ENCODE measurements around the gene TUBA4A. TPM values are rescaled to one million over a fixed set of nuclear protein-coding genes. Genes with fewer than 3 reads are reported as not detected.

TUBA4A gene
- total and polyA plus RNA-seq, 2 of the 4 experiments (the other 2 are of a cell fraction) = 21.9 to 35.6 TPM

DNA sequence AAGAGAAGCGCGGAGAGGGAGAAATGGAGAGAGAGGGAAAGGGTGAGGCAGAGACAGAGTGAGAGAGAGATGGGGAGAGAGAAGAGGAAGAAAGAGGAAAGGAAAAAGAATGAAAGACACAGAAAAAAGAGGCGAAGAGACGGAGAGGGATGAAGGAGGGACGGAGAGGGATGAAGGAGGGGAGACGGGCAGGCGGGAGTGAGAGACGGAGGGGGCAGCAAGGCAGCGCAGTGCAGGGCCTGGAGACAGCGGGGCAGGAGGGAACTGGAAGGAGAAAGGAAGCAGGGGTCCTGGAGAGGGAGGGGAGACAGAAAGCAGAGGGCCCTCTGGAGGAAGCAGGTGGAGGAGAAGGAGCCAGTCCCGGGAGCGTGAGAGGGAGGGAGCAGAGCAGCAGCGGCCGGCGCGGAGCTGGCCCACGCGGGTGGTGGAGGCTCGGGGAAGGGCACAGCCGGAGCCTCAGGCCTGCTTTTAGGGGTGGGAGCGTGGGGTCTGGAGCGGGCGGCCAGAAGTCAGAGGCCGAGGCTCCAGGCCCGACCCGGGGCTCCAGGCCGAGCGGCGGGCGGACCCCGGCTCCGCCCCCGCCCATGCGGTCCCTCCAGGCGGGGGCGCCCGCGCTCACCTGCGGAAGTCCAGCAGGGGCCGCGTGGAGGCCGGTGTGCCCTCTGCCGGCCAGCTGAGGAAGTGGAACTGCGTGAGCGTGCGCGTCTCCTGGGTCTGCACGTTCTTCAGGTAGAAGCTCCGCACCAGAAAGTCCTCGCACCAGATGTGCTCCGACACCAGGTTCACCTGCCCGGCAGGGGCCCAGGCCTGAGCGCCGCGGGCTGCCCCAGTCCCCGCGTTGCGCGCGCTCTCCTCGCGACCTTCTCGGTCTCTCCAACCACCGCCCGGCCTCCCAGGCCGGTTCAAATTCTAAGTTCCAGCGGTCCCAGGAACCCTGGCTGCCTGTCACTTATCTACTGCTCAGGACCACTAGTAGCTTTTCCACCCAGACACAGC is 40.9 kb upstream of the TUBA4A start:
- peak overlapping the region; percentile 68 for H3K9ac ChIP-seq (ENCODE audit: low read depth, low read length)
- dilution Hi-C loops (cut with HindIII; ENCODE audit: low sequenced_read_pairs, unreplicated experiment) = no loop called here
- 15% methylated on average over 49 of the region's 67 CpGs; no CpG with 5 or more reads in 1 of the 2 experiments for WGBS, 2 experiments (ENCODE audit: extremely low coverage in 2 of 2, insufficient read length in 1 of 2)
- peak; percentile 94 for TF ChIP-seq SMC3 (IDR thresholded peaks at IDR 0.05; ENCODE audit: low read depth, low read length)
- TF ChIP-seq BHLHE40 (IDR thresholded peaks at IDR 0.05; ENCODE audit: low read depth, low read length) = peak; percentile 70
- TF ChIP-seq MAFK (IDR thresholded peaks at IDR 0.05; ENCODE audit: low read depth, low read length) = no peak
- TF ChIP-seq RAD21 (IDR thresholded peaks at IDR 0.05; ENCODE audit: low read length) = peak; percentile 80
- TF ChIP-seq MAZ (IDR thresholded peaks at IDR 0.05; ENCODE audit: borderline replicate concordance, low read depth, low read length) = peak; percentile 93; the same call in 1 of the 2 replicates
- no peak for TF ChIP-seq FOS (IDR thresholded peaks at IDR 0.05; ENCODE audit: low read depth, low read length)
- no peak for TF ChIP-seq CEBPB (IDR thresholded peaks at IDR 0.05; ENCODE audit: low read depth, low read length)
- TF ChIP-seq RFX5 (IDR thresholded peaks at IDR 0.05; ENCODE audit: low read depth, low read length) = no peak
- TF ChIP-seq, protein P1, sequence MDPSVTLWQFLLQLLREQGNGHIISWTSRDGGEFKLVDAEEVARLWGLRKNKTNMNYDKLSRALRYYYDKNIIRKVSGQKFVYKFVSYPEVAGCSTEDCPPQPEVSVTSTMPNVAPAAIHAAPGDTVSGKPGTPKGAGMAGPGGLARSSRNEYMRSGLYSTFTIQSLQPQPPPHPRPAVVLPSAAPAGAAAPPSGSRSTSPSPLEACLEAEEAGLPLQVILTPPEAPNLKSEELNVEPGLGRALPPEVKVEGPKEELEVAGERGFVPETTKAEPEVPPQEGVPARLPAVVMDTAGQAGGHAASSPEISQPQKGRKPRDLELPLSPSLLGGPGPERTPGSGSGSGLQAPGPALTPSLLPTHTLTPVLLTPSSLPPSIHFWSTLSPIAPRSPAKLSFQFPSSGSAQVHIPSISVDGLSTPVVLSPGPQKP (IDR thresholded peaks at IDR 0.05; ENCODE audit: borderline replicate concordance, low read depth, low read length) = no peak
- TF ChIP-seq MXI1 (IDR thresholded peaks at IDR 0.05; ENCODE audit: borderline replicate concordance, low read depth, low read length) = peak; percentile 46; the same call in 1 of the 2 replicates
- peak; percentile 39 for TF ChIP-seq RCOR1 (IDR thresholded peaks at IDR 0.05; ENCODE audit: insufficient replicate concordance, low read length)
- TF ChIP-seq, protein P2, sequence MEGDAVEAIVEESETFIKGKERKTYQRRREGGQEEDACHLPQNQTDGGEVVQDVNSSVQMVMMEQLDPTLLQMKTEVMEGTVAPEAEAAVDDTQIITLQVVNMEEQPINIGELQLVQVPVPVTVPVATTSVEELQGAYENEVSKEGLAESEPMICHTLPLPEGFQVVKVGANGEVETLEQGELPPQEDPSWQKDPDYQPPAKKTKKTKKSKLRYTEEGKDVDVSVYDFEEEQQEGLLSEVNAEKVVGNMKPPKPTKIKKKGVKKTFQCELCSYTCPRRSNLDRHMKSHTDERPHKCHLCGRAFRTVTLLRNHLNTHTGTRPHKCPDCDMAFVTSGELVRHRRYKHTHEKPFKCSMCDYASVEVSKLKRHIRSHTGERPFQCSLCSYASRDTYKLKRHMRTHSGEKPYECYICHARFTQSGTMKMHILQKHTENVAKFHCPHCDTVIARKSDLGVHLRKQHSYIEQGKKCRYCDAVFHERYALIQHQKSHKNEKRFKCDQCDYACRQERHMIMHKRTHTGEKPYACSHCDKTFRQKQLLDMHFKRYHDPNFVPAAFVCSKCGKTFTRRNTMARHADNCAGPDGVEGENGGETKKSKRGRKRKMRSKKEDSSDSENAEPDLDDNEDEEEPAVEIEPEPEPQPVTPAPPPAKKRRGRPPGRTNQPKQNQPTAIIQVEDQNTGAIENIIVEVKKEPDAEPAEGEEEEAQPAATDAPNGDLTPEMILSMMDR (conservative IDR thresholded peaks at IDR 0.05; ENCODE audit: low read depth, low read length) = peak; percentile 99

More for the DNA sequence above, 40.9 kb upstream of the TUBA4A start:
- Histone ChIP-seq H3K9me3 (ENCODE audit: control insufficient read depth, insufficient read depth, low read length) (no peaks in the 10 kb centered on the region), H3K79me1 (ENCODE audit: low read depth in 1 of 2, low read length in 2 of 2) (no peaks in the 10 kb centered on the region), H3K18ac (ENCODE audit: low read depth, low read length) (peak overlapping the region; percentile 10; the same call in 1 of the 2 replicates), H3K4me3 (ENCODE audit: insufficient read depth, low read depth, low read length) (peak overlapping the region; percentile 40), H4K8ac (ENCODE audit: low read depth in 2 of 2, low read length in 2 of 2) (peak overlapping the region; percentile 95), H3K27me3 (ENCODE audit: control insufficient read depth, insufficient read depth, low read length) (no peaks in the 10 kb centered on the region), H4K5ac (ENCODE audit: low read depth, low read length) (peak overlapping the region; percentile 78), H2AK5ac (ENCODE audit: low read depth, low read length) (peak overlapping the region; percentile 91), H2BK5ac (ENCODE audit: low read depth, low read length, poor library complexity, severe bottlenecking) (no peak overlapping the region), H3K9me1 (ENCODE audit: insufficient read depth, low read length) (peaks cover 7% of the 10 kb centered on the region; the same call in 1 of the 2 replicates), H2BK15ac (ENCODE audit: low read depth, low read length) (peak overlapping the region; percentile 38; the same call in 2 of the 3 replicates), H2BK120ac (ENCODE audit: low read depth, low read length) (peak overlapping the region; percentile 74), H3K23ac (ENCODE audit: low read depth, low read length) (no peak overlapping the region), H3K56ac (ENCODE audit: extremely low read depth, insufficient read depth, low read length) (no peak overlapping the region), H2AFZ (replicated peaks; ENCODE audit: low read length, poor library complexity) (peak overlapping the region; percentile 95), H3K4me2 (ENCODE audit: low read depth, low read length) (peak overlapping the region; percentile 76), H4K91ac (ENCODE audit: insufficient read depth, low read depth, low read length) (peak overlapping the region; percentile 79), H4K20me1 (ENCODE audit: insufficient read depth, low read length) (no peaks in the 10 kb centered on the region), H3K27ac (ENCODE audit: insufficient read depth, low read length) (peak overlapping the region; percentile 40; the same call in 1 of the 2 replicates), H3K4me1 (ENCODE audit: control insufficient read depth, insufficient read depth, low read length) (peaks cover 12% of the 10 kb centered on the region), H2BK20ac (ENCODE audit: low read depth, low read length) (0 out of 2 replicates have a peak overlapping the region, but pooled peaks have one; percentile 3), H3K36me3 (ENCODE audit: control insufficient read depth, insufficient read depth, low read length) (no peaks in the 10 kb centered on the region), H2AK9ac (replicated peaks; ENCODE audit: low read depth, low read length, poor library complexity) (peak overlapping the region; percentile 94), H3K4ac (ENCODE audit: low read depth, low read length) (peak overlapping the region; percentile 82), H3K14ac (replicated peaks; ENCODE audit: low read depth, low read length) (peak overlapping the region; percentile 55; the same call in 1 of the 2 replicates)
- DNase-seq (peak; percentile 70), ATAC-seq (ENCODE audit: low read depth) (peak; percentile 93)
- in situ Hi-C loops (cut with MboI; ENCODE audit: low sequenced_read_pairs) (loop anchor here (5.0 kb wide), 1 partner anchor 122 kb away; the partner anchor contains the start of gene SLC23A3), intact Hi-C loops (cut with micrococcal nuclease) (loop anchor here (1.0 to 5.0 kb wide), 5 partner anchors 17 to 238 kb away; partner anchors contain the start of genes ANKZF1, ATG9A and SLC23A3)
- POLR2A ChIA-PET (ENCODE audit: unreplicated experiment) = no interaction called here
- no TSS peak for BruUV-seq (replicated peaks)
- CTCF ChIA-PET = interaction anchor here (0.6 to 1.7 kb wide), 26 partner anchors 8 to 299 kb away, joined by 3 to 29 read pairs (median 4); partner anchors contain the start of genes ABCB6, ANKZF1, ATG9A and CNPPD1

All from IMR-90 (cell line).